HEK293 (cell line): ENCODE data around the gene HMGN3.

Experiments used
- CTCF ChIA-PET: fragments of 350-600 bp; formaldehyde crosslinking; extraction: SDS; loops from one replicate; lab custom pipeline; 2021; ENCODE audit warnings: antibody characterized with exemption; lab: Yijun Ruan, JAX
- POLR2A ChIA-PET: fragments of 300-600 bp; formaldehyde crosslinking; extraction: SDS; loops from one replicate; lab custom pipeline; 2020; ENCODE audit warnings: antibody characterized with exemption, inconsistent platforms; lab: Yijun Ruan, JAX
- H3K27ac ChIP-seq: fragments of 200-500 bp; sonication (Bioruptor generic); 2 replicates; pipeline ENCODE4 v1.5.1; 2014; ENCODE audit warnings: low read depth, low read length, control low read depth, inconsistent platforms; ENCODE audit errors: extremely low read depth
- H3K36me3 ChIP-seq, 2 experiments: fragments of 200-500 bp in 1 of 2; sonication (Bioruptor generic) in 1 of 2; 1 replicate in 1 of 2; 2 replicates in 1 of 2; pipeline ENCODE4 v1.5.1; 2014 to 2017; ENCODE audit warnings: inconsistent platforms in 2 of 2, low read length in 2 of 2; ENCODE audit not compliant: control insufficient read depth in 2 of 2, insufficient read depth in 1 of 2
- H3K4me1 ChIP-seq: fragments of 200-500 bp; sonication (Bioruptor generic); 2 replicates; pipeline ENCODE4 v1.5.1; 2014; ENCODE audit warnings: mild to moderate bottlenecking, low read length, inconsistent platforms; ENCODE audit not compliant: control insufficient read depth, insufficient read depth
- H3K4me3 ChIP-seq: 2 replicates; pipeline ENCODE4 v1.5.1; 2011; ENCODE audit warnings: low read depth, mild to moderate bottlenecking, control low read depth, low read length, moderate library complexity
- H3K9me3 ChIP-seq: fragments of 200-500 bp; sonication (Bioruptor generic); 2 replicates; pipeline ENCODE4 v1.5.1; 2014; ENCODE audit warnings: low read depth, low read length, inconsistent platforms; ENCODE audit not compliant: control insufficient read depth, insufficient read depth
- EGR2 ChIP-seq: fragments of 450-650 bp; formaldehyde crosslinking; IDR thresholded peaks from 2 replicates; pipeline ENCODE4 v1.5.1; 2016; ENCODE audit warnings: low read depth, missing biosample characterization, missing genetic modification characterization
- GLI4 ChIP-seq: fragments of 450-650 bp; formaldehyde crosslinking; IDR thresholded peaks from 2 replicates; pipeline ENCODE4 v1.5.1; 2016; ENCODE audit warnings: missing biosample characterization, missing genetic modification characterization
- KLF8 ChIP-seq: fragments of 450-650 bp; formaldehyde crosslinking; IDR thresholded peaks from 2 replicates; pipeline ENCODE4 v1.5.1; 2016; ENCODE audit warnings: missing biosample characterization, missing genetic modification characterization
- MZF1 ChIP-seq: fragments of 450-650 bp; formaldehyde crosslinking; IDR thresholded peaks from 2 replicates; pipeline ENCODE4 v1.5.1; 2017; ENCODE audit warnings: missing biosample characterization, missing genetic modification characterization, borderline replicate concordance
- REPIN1 ChIP-seq: fragments of 450-650 bp; formaldehyde crosslinking; IDR thresholded peaks from 2 replicates; pipeline ENCODE4 v1.5.1; 2017; ENCODE audit warnings: missing biosample characterization, missing genetic modification characterization, low read depth
- YY1 ChIP-seq: fragments of 450-650 bp; formaldehyde crosslinking; IDR thresholded peaks from 2 replicates; pipeline ENCODE4 v1.5.1; 2018; ENCODE audit warnings: missing biosample characterization, missing genetic modification characterization
- ZBTB17 ChIP-seq: fragments of 450-650 bp; formaldehyde crosslinking; IDR thresholded peaks from 2 replicates; pipeline ENCODE4 v1.5.1; 2016; ENCODE audit warnings: missing biosample characterization, missing genetic modification characterization
- ZFP41 ChIP-seq: fragments of 450-650 bp; formaldehyde crosslinking; IDR thresholded peaks from 2 replicates; pipeline ENCODE4 v1.5.1; 2016; ENCODE audit warnings: missing biosample characterization, missing genetic modification characterization, borderline replicate concordance
- ZIC2 ChIP-seq: fragments of 450-650 bp; formaldehyde crosslinking; IDR thresholded peaks from 2 replicates; pipeline ENCODE4 v1.5.1; 2016; ENCODE audit warnings: missing biosample characterization, missing genetic modification characterization
- ZNF121 ChIP-seq: fragments of 450-650 bp; formaldehyde crosslinking; IDR thresholded peaks from 2 replicates; pipeline ENCODE4 v1.5.1; 2016; ENCODE audit warnings: missing biosample characterization, missing genetic modification characterization
- ZNF23 ChIP-seq: fragments of 450-650 bp; formaldehyde crosslinking; IDR thresholded peaks from 2 replicates; pipeline ENCODE4 v1.5.1; 2016; ENCODE audit warnings: missing biosample characterization, missing genetic modification characterization, borderline replicate concordance
- ZNF280D ChIP-seq: fragments of 450-650 bp; formaldehyde crosslinking; IDR thresholded peaks from 2 replicates; pipeline ENCODE4 v1.5.1; 2016; ENCODE audit warnings: missing biosample characterization, missing genetic modification characterization
- ZNF324 ChIP-seq: fragments of 450-650 bp; formaldehyde crosslinking; IDR thresholded peaks from 2 replicates; pipeline ENCODE4 v1.5.1; 2016; ENCODE audit warnings: missing biosample characterization, missing genetic modification characterization
- ZNF394 ChIP-seq: fragments of 450-650 bp; formaldehyde crosslinking; IDR thresholded peaks from 2 replicates; pipeline ENCODE4 v1.5.1; 2016; ENCODE audit warnings: missing biosample characterization, missing genetic modification characterization, mild to moderate bottlenecking, moderate library complexity, borderline replicate concordance
- ZNF416 ChIP-seq: fragments of 450-650 bp; formaldehyde crosslinking; IDR thresholded peaks from 2 replicates; pipeline ENCODE4 v1.5.1; 2016; ENCODE audit warnings: missing biosample characterization, missing genetic modification characterization
- ZNF629 ChIP-seq: fragments of 450-650 bp; formaldehyde crosslinking; IDR thresholded peaks from 2 replicates; pipeline ENCODE4 v1.5.1; 2017; ENCODE audit warnings: missing biosample characterization, missing genetic modification characterization
- ZNF664 ChIP-seq: fragments of 450-650 bp; formaldehyde crosslinking; IDR thresholded peaks from 2 replicates; pipeline ENCODE4 v1.5.1; 2016; ENCODE audit warnings: missing biosample characterization, missing genetic modification characterization
- ZNF707 ChIP-seq: fragments of 450-650 bp; formaldehyde crosslinking; IDR thresholded peaks from 2 replicates; pipeline ENCODE4 v1.5.1; 2016; ENCODE audit warnings: missing biosample characterization, missing genetic modification characterization
- ZNF830 ChIP-seq: fragments of 450-650 bp; IDR thresholded peaks from 2 replicates; pipeline ENCODE4 v1.5.0; 2018; ENCODE audit warnings: missing biosample characterization, missing genetic modification characterization, low read depth, mild to moderate bottlenecking, moderate library complexity
- ZSCAN23 ChIP-seq: fragments of 450-650 bp; formaldehyde crosslinking; IDR thresholded peaks from 2 replicates; pipeline ENCODE4 v1.5.1; 2016; ENCODE audit warnings: missing biosample characterization, missing genetic modification characterization
- TF ChIP-seq, protein P1 (sequence below): fragments of 450-650 bp; formaldehyde crosslinking; IDR thresholded peaks from 2 replicates; pipeline ENCODE4 v1.5.1; 2016; ENCODE audit warnings: missing biosample characterization, missing genetic modification characterization, low read depth

The HMGN3 gene

GRCh38 chr6:79263359-79263758 is 28.9 kb upstream of the HMGN3 start:
- Histone ChIP-seq H3K9me3 (no peaks in the 10 kb centered on the region), H3K4me3 (no peak overlapping the region), H3K36me3 (no peaks in the 10 kb centered on the region), H3K27ac (no peak overlapping the region), H3K4me1 (no peaks in the 10 kb centered on the region)
- no peak for TF ChIP-seq REPIN1 (tag by site-specific recombination)
- TF ChIP-seq MZF1 = no peak
- no peak for TF ChIP-seq KLF8 (tag by site-specific recombination)
- no peak for TF ChIP-seq ZFP41 (tag by site-specific recombination)
- TF ChIP-seq ZNF121 = no peak
- no peak for TF ChIP-seq ZNF707
- no peak for TF ChIP-seq ZNF280D (tag by site-specific recombination)
- TF ChIP-seq ZSCAN23 (tag by site-specific recombination) = no peak
- TF ChIP-seq, protein P1, sequence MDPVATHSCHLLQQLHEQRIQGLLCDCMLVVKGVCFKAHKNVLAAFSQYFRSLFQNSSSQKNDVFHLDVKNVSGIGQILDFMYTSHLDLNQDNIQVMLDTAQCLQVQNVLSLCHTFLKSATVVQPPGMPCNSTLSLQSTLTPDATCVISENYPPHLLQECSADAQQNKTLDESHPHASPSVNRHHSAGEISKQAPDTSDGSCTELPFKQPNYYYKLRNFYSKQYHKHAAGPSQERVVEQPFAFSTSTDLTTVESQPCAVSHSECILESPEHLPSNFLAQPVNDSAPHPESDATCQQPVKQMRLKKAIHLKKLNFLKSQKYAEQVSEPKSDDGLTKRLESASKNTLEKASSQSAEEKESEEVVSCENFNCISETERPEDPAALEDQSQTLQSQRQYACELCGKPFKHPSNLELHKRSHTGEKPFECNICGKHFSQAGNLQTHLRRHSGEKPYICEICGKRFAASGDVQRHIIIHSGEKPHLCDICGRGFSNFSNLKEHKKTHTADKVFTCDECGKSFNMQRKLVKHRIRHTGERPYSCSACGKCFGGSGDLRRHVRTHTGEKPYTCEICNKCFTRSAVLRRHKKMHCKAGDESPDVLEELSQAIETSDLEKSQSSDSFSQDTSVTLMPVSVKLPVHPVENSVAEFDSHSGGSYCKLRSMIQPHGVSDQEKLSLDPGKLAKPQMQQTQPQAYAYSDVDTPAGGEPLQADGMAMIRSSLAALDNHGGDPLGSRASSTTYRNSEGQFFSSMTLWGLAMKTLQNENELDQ (tag by site-specific recombination) = no peak
- no peak for TF ChIP-seq EGR2
- no peak for TF ChIP-seq GLI4
- no peak for TF ChIP-seq ZNF324 (tag by site-specific recombination)
- TF ChIP-seq ZNF23 (tag by site-specific recombination) = no peak
- TF ChIP-seq ZNF629 = no peak
- TF ChIP-seq ZBTB17 = no peak
- no peak for TF ChIP-seq ZNF830 (tag by site-specific recombination)
- TF ChIP-seq ZNF416 (tag by site-specific recombination) = no peak
- no peak for TF ChIP-seq ZNF394 (tag by site-specific recombination)
- no peak for TF ChIP-seq YY1 (tag by site-specific recombination)
- POLR2A ChIA-PET = no interaction called here
- CTCF ChIA-PET = interaction anchor here (0.6 kb wide), 2 partner anchors 13 to 1792 kb away, joined by 3 read pairs; no protein-coding TSS in a partner anchor

GRCh38 chr6:79261666-79262065 is 27.2 kb upstream of the HMGN3 start:
- no peaks in the 10 kb centered on the region for H3K9me3 ChIP-seq
- H3K36me3 ChIP-seq = no peaks in the 10 kb centered on the region
- no peak overlapping the region for H3K27ac ChIP-seq
- H3K4me3 ChIP-seq = no peak overlapping the region
- TF ChIP-seq ZIC2 (tag by site-specific recombination) = peak; percentile 96
- TF ChIP-seq ZNF664 (tag by site-specific recombination) = no peak
- ChIA-PET POLR2A (no interaction called here), CTCF (no interaction called here)
- H3K4me1 ChIP-seq = no peaks in the 10 kb centered on the region
